Heart left ventricle (tissue), 13 donors: Measurements from ENCODE around the gene PTGDS.

Source experiments
- POLR2A ChIP-seq, 2 donors: fragments of 450-650 bp; IDR thresholded peaks; one replicate each; pipeline ENCODE4 v1.6.1; 2017; ENCODE audit warnings: antibody characterized with exemption in 2 of 2, mild to moderate bottlenecking in 2 of 2, moderate library complexity in 2 of 2
- TF ChIP-seq, protein P1 (sequence below), 12 donors: fragments of 200-600 bp; sonication (generic) in 4 of 12; IDR thresholded peaks; one replicate each; pipeline versions ENCODE4 v1.5.0 to v1.8.0; 2018 to 2022; ENCODE audit warnings: antibody characterized with exemption in 12 of 12, mild to moderate bottlenecking in 5 of 12
- donor health status: ischemic (EF 13 %, LVEDD 7.1; RV severe dilation, severe dysfunction).
- donor health status: DM: no; HTN: yes; CAD: no.
- donor health status: DM: no; HTN: no; CAD: no.
- donor health status: ischemic (EF 25% LVEDD 6.9; RV normal size, moderate dysfunction).
- donor health status: ischemic (EF 25% LVEDD 5.7; RV mildly dilated, moderate dysfunction).
- donor health status: ischemic (EF 35%, LVEDD 5.7; RV mildly dilated, moderate dysfunction).
- donor health status: nonischemic (EF 11% LVEDD 7.7; RV severe dilation, severe dysfunction).
- donor health status: DM: yes; HTN: yes; CAD: no.
- donor health status: PGD.
- donor health status: ischemic (EF 29% LVEDD 5.4; RV normal size, mild dysfunction).
- donor health status: nonischemic (EF 23%, LVEDD 6.1; RV moderate dilation, normal function).

DNA sequence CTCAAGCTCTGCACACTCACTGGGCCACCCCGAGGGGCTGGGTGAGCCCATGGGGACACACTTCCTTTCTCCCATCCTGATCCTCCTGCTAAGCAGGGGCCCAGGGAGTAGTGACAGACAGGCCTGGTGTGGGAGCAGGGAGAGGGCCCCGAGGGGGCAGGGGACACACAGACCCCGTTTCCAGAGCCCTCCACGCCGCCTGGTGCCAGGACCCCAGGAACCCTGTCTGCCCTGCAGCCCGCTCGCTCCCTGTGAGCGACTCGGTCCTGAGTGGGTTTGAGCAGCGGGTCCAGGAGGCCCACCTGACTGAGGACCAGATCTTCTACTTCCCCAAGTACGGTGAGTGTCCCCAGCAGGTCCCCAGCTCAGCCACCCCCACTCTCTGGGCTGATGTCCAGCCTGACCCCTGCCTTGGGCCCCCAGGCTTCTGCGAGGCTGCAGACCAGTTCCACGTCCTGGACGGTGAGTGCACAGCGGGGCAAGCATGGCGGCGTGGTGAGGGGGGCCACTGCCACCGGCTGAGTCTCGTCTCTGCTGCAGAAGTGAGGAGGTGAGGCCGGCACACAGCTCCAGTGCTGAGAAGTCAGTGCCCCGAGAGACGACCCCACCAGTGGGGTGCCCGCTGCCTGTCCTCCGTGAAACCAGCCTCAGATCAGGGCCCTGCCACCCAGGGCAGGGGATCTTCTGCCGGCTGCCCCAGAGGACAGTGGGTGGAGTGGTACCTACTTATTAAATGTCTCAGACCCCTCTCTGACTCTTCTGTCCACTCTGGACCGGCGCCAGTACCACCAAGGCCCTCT lies 30.9 kb upstream of the PTGDS start:
- TF ChIP-seq, protein P1, sequence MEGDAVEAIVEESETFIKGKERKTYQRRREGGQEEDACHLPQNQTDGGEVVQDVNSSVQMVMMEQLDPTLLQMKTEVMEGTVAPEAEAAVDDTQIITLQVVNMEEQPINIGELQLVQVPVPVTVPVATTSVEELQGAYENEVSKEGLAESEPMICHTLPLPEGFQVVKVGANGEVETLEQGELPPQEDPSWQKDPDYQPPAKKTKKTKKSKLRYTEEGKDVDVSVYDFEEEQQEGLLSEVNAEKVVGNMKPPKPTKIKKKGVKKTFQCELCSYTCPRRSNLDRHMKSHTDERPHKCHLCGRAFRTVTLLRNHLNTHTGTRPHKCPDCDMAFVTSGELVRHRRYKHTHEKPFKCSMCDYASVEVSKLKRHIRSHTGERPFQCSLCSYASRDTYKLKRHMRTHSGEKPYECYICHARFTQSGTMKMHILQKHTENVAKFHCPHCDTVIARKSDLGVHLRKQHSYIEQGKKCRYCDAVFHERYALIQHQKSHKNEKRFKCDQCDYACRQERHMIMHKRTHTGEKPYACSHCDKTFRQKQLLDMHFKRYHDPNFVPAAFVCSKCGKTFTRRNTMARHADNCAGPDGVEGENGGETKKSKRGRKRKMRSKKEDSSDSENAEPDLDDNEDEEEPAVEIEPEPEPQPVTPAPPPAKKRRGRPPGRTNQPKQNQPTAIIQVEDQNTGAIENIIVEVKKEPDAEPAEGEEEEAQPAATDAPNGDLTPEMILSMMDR (IDR thresholded peaks at IDR 0.05): no peak
- TF ChIP-seq POLR2A (IDR thresholded peaks at IDR 0.05): no peak
